ENCODE results near the gene NDUFB5. TPM values are rescaled to one million over a fixed set of nuclear protein-coding genes. Genes with fewer than 3 reads are reported as not detected.

Gene NDUFB5
- total RNA-seq, 1 experiment from 2014 or later = 116 TPM

DNA sequence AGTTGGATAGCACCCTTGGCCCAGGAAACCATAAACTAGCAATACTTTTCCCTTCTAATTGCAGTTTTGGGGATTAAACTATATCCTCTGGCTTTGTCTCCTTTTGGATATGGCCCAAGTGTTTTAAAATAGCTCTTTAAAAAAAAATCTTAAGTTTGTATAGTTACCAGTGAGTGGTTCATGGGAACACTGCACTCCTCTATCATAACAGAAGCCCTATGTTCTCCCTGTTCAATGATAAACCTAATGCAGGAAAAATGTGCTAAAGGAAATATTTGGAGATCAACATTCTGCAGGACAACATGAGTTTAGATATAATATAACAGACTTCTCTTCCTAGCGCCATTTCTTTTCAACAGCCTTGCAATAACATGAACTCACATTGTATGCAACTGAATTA lies 13.3 kb upstream of the NDUFB5 start:
- intact Hi-C loops (cut with micrococcal nuclease) = no loop called here
- Histone ChIP-seq H3K9me2 (ENCODE audit: insufficient read depth) (no peaks in the 10 kb centered on the region), H3K9ac (ENCODE audit: low read length) (no peak overlapping the region), H2AFZ (ENCODE audit: low read depth, low read length, poor library complexity, severe bottlenecking) (no peak overlapping the region), H3K79me2 (ENCODE audit: insufficient read depth, low read length) (peaks cover 2% of the 10 kb centered on the region; the same call in 1 of the 2 replicates), H3K27ac (ENCODE audit: low read depth, low read length) (no peak overlapping the region), H3K36me3 (ENCODE audit: control insufficient read depth in 1 of 2, insufficient read depth in 2 of 2, low read length in 2 of 2) (peaks cover 50 to 54% of the 10 kb centered on the region in 2 experiments), H3K27me3 (ENCODE audit: insufficient read depth, low read length) (no peaks in the 10 kb centered on the region), H4K20me1 (ENCODE audit: insufficient read depth) (no peaks in the 10 kb centered on the region; the same call in 1 of the 2 replicates), H3K4me3 (replicated peaks in 1 of 2; ENCODE audit: low read depth in 1 of 2, low read length in 2 of 2) (no peak overlapping the region), H3K9me3 (ENCODE audit: control insufficient read depth in 1 of 2, insufficient read depth in 1 of 2, low read depth in 1 of 2, low read length in 2 of 2) (no peaks in the 10 kb centered on the region), H3K4me2 (ENCODE audit: low read length) (no peak overlapping the region), H3K4me1 (ENCODE audit: control insufficient read depth in 1 of 2, insufficient read depth in 2 of 2, low read length in 2 of 2) (no peaks in the 10 kb centered on the region)
- POLR2A ChIA-PET = no interaction called here
- RAD21 ChIA-PET (ENCODE audit: low non-redundant PET in 1 of 2, low total read pairs in 2 of 2, uncharacterized antibody in 2 of 2, unreplicated experiment in 2 of 2) = no interaction called here
- ATAC-seq (no peak), DNase-seq (ENCODE audit: low read depth, low spot score) (no peak)
- BruUV-seq (replicated peaks) = no TSS peak
- CTCF ChIA-PET = no interaction called here
- TF ChIP-seq, protein P1, sequence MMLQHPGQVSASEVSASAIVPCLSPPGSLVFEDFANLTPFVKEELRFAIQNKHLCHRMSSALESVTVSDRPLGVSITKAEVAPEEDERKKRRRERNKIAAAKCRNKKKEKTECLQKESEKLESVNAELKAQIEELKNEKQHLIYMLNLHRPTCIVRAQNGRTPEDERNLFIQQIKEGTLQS (IDR thresholded peaks at IDR 0.05) = no peak
- TF ChIP-seq, protein P2, sequence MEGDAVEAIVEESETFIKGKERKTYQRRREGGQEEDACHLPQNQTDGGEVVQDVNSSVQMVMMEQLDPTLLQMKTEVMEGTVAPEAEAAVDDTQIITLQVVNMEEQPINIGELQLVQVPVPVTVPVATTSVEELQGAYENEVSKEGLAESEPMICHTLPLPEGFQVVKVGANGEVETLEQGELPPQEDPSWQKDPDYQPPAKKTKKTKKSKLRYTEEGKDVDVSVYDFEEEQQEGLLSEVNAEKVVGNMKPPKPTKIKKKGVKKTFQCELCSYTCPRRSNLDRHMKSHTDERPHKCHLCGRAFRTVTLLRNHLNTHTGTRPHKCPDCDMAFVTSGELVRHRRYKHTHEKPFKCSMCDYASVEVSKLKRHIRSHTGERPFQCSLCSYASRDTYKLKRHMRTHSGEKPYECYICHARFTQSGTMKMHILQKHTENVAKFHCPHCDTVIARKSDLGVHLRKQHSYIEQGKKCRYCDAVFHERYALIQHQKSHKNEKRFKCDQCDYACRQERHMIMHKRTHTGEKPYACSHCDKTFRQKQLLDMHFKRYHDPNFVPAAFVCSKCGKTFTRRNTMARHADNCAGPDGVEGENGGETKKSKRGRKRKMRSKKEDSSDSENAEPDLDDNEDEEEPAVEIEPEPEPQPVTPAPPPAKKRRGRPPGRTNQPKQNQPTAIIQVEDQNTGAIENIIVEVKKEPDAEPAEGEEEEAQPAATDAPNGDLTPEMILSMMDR (IDR thresholded peaks at IDR 0.05 in 2 of 3, conservative IDR thresholded peaks at IDR 0.05 in 1 of 3; ENCODE audit: borderline replicate concordance in 1 of 3, insufficient read depth in 1 of 3, low read depth in 2 of 3, low read length in 2 of 3) = no peak
- no peak for TF ChIP-seq EGR1 (IDR thresholded peaks at IDR 0.05; ENCODE audit: low read depth)
- no peak for TF ChIP-seq EZH2phosphoT487 (IDR thresholded peaks at IDR 0.05; ENCODE audit: borderline replicate concordance)
- no peak for TF ChIP-seq CBX3 (IDR thresholded peaks at IDR 0.05; ENCODE audit: low read depth)
- TF ChIP-seq JUND (IDR thresholded peaks at IDR 0.05) = no peak
- TF ChIP-seq RAD21 (IDR thresholded peaks at IDR 0.05; ENCODE audit: low read depth) = no peak
- no peak for TF ChIP-seq POLR2A (IDR thresholded peaks at IDR 0.05; ENCODE audit: borderline replicate concordance, extremely low read depth, insufficient read depth, insufficient read length)
- TF ChIP-seq, protein P3, sequence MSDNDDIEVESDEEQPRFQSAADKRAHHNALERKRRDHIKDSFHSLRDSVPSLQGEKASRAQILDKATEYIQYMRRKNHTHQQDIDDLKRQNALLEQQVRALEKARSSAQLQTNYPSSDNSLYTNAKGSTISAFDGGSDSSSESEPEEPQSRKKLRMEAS (IDR thresholded peaks at IDR 0.05) = no peak
- no peak for TF ChIP-seq SP1 (IDR thresholded peaks at IDR 0.05; ENCODE audit: low read depth)
- TF ChIP-seq SIN3A (IDR thresholded peaks at IDR 0.05; ENCODE audit: low read depth) = no peak
- TF ChIP-seq YY1 (IDR thresholded peaks at IDR 0.05; ENCODE audit: extremely low read depth, insufficient replicate concordance, low read depth, low read length) = no peak
- no peak for TF ChIP-seq SRF (IDR thresholded peaks at IDR 0.05; ENCODE audit: low read depth)
